GM18951 (cell line): ENCODE data around the gene PAPSS2.

Source experiments
- POLR2A ChIP-seq: IDR thresholded peaks from 4 replicates; pipeline ENCODE4 v1.6.1; 2011; ENCODE audit warnings: mild to moderate bottlenecking; ENCODE audit not compliant: insufficient read length, insufficient read depth; ENCODE audit errors: extremely low read depth
- in situ Hi-C: fragments of 300-500 bp; cut with MboI; formaldehyde crosslinking; loops from one replicate; pipeline ENCODE4 v1.12.0; 2022; ENCODE audit warnings: low sequenced_read_pairs, mixed read lengths, inconsistent platforms; ENCODE audit not compliant: unreplicated experiment

PAPSS2 gene

GRCh38 chr10:87767253-87767652 is 107.6 kb downstream of the PAPSS2 start:
- in situ Hi-C loops, result no loop called here
- no peak for TF ChIP-seq POLR2A

- TF ChIP-seq POLR2A, result no peak
- in situ Hi-C loops, result no loop called here
Observed at GRCh38 chr10:87771871-87772500, 112.3 kb downstream of the PAPSS2 start.

GRCh38 chr10:87775766-87776165 is 116.1 kb downstream of the PAPSS2 start:
- TF ChIP-seq POLR2A, result no peak
- in situ Hi-C loops, result no loop called here

GRCh38 chr10:87776328-87776727 is 116.7 kb downstream of the PAPSS2 start:
- in situ Hi-C loops, result no loop called here
- no peak for TF ChIP-seq POLR2A

- no peak for TF ChIP-seq POLR2A
- in situ Hi-C loops, result no loop called here
Observed at GRCh38 chr10:87781545-87781944, 121.9 kb downstream of the PAPSS2 start.

- no peak for TF ChIP-seq POLR2A
- in situ Hi-C loops, result no loop called here
Observed at GRCh38 chr10:87782721-87783120, 123.0 kb downstream of the PAPSS2 start.

GRCh38 chr10:87786421-87786820 is 126.7 kb downstream of the PAPSS2 start:
- no peak for TF ChIP-seq POLR2A
- in situ Hi-C loops, result no loop called here

GRCh38 chr10:87790185-87790584 is 130.5 kb downstream of the PAPSS2 start:
- in situ Hi-C loops, result no loop called here

GRCh38 chr10:87794285-87794684 is 134.6 kb downstream of the PAPSS2 start:
- no peak for TF ChIP-seq POLR2A
- in situ Hi-C loops, result no loop called here

More at GRCh38 chr10:87790185-87790584, 130.5 kb downstream of the PAPSS2 start:
- no peak for TF ChIP-seq POLR2A
